Stomach (tissue), 9 donors: ENCODE data around the gene SPTSSB. TPM values are rescaled to one million over a fixed set of nuclear protein-coding genes. Genes with fewer than 3 reads are reported as not detected.
A peak's percentile ranks its signal among the peaks of the same experiment; 100 is the strongest.

Source experiments
- DNase-seq, 2 donors: peaks; one replicate each; pipeline versions ENCODE4 v3.0.0 to v3.0.0-alpha.2; 2013 to 2019
- H3K27ac ChIP-seq, 5 donors: fragments of 200-600 bp in 4 of 5; sonication (generic) in 4 of 5; one replicate each; pipeline ENCODE4 v1.5.1; 2013 to 2019; ENCODE audit warnings: mild to moderate bottlenecking in 1 of 5, moderate library complexity in 1 of 5
- H3K27me3 ChIP-seq, 3 donors: fragments of 200-600 bp; sonication (generic); one replicate each; pipeline ENCODE4 v1.5.1; 2017 to 2019; ENCODE audit warnings: mixed run types in 1 of 3
- H3K36me3 ChIP-seq, 4 donors: fragments of 200-600 bp; sonication (generic); 1 replicate in 3 of 4; 2 replicates in 1 of 4; pipeline ENCODE4 v1.5.1; 2016 to 2019
- H3K4me1 ChIP-seq, 4 donors: fragments of 200-600 bp; sonication (generic); one replicate each; pipeline ENCODE4 v1.5.1; 2016 to 2019
- H3K4me3 ChIP-seq, 4 donors: fragments of 200-600 bp; sonication (generic) in 3 of 4; one replicate each; pipeline ENCODE4 v1.5.1; 2016 to 2019; ENCODE audit warnings: mild to moderate bottlenecking in 1 of 4
- H3K9me3 ChIP-seq, 4 donors: fragments of 200-600 bp; sonication (generic); one replicate each; pipeline ENCODE4 v1.5.1; 2016 to 2019
- CTCF ChIP-seq, 7 experiments: fragments of 450-650 bp in 4 of 7; fragments of 200-600 bp in 3 of 7; sonication (generic) in 3 of 7; IDR thresholded peaks; one replicate each; pipeline ENCODE4 v1.5.1; 2016 to 2019; ENCODE audit warnings: antibody characterized with exemption in 7 of 7, control low read depth in 2 of 7, mild to moderate bottlenecking in 1 of 7
- EP300 ChIP-seq: sonication (generic); formaldehyde crosslinking; IDR thresholded peaks from one replicate; pipeline ENCODE4 v1.6.1; 2017; ENCODE audit warnings: antibody characterized with exemption
- POLR2A ChIP-seq, 4 donors: fragments of 450-650 bp; IDR thresholded peaks; one replicate each; pipeline ENCODE4 v1.6.1; 2016; ENCODE audit warnings: antibody characterized with exemption in 4 of 4, control low read depth in 2 of 4, mild to moderate bottlenecking in 1 of 4, moderate library complexity in 1 of 4
- POLR2AphosphoS5 ChIP-seq, 3 donors: sonication (generic); formaldehyde crosslinking; IDR thresholded peaks; one replicate each; pipeline ENCODE4 v1.6.1; 2016; ENCODE audit warnings: antibody characterized with exemption in 3 of 3
- WGBS, 5 donors: extraction: QIAGEN DNeasy Blood & Tissue Kit in 3 of 5; methylation state at CpG; one replicate each; pipeline versions ENCODE4 v1.1.5 to v1.1.7; 2013 to 2018; 5-methylcytosine and 5-hydroxymethylcytosine counted together
- intact Hi-C: fragments of 100-400 bp; cut with DNase I; formaldehyde crosslinking; loops from one replicate; pipeline ENCODE4 v1.15.1; 2023; ENCODE audit warnings: low total_unique reads
- polyA plus RNA-seq, 3 donors: library from polyadenylated mRNA; stranded (reverse); fragments of 200-250 nt; gene quantifications; one replicate each; pipeline ENCODE4 v1.2.3, GENCODE V29; 2013
- total RNA-seq, 5 donors: library from RNA; depleted of rRNA; stranded (reverse); fragments of >200 nt; gene quantifications; one replicate each; pipeline versions ENCODE4 v1.1.0 to v1.2.3, GENCODE V29; 2014 to 2016
- donor health status: healthy with polysubstance abuse.
- donor health status: Bipolar disorder and iron deficiency.
- donor health status: healthy.

Gene SPTSSB
- total and polyA plus RNA-seq, 8 donors: 0.29 to 86.3 (median 12.1) TPM

GRCh38 chr3:161403251-161403650 lies 31.9 kb upstream of the SPTSSB start:
- Histone ChIP-seq H3K4me3 (no peak overlapping the region), H3K27me3 (no peaks in the 10 kb centered on the region), H3K27ac (no peak overlapping the region), H3K9me3 (peaks cover 0 to 6% (median 0%) of the 10 kb centered on the region in 4 donors), H3K4me1 (peaks cover 11 to 32% (median 16%) of the 10 kb centered on the region in 4 donors), H3K36me3 (no peaks in the 10 kb centered on the region)
- no peak for TF ChIP-seq CTCF (IDR thresholded peaks at IDR 0.05)
- no peak for TF ChIP-seq EP300
- TF ChIP-seq POLR2A (IDR thresholded peaks at IDR 0.05): no peak
- TF ChIP-seq POLR2AphosphoS5 (IDR thresholded peaks at IDR 0.05): no peak
- intact Hi-C loops: no loop called here
- DNase-seq: no peak

- H3K36me3 ChIP-seq: no peaks in the 10 kb centered on the region
- intact Hi-C loops: no loop called here
- 91 to 95% (median 92%) methylated on average over 2 of the region's 2 CpGs for WGBS, 5 donors
- H3K4me1 ChIP-seq: peaks cover 8 to 13% (median 8%) of the 10 kb centered on the region in 4 donors
- H3K27ac ChIP-seq: no peak overlapping the region
- peaks cover 0 to 6% (median 0%) of the 10 kb centered on the region in 4 donors for H3K9me3 ChIP-seq
- H3K27me3 ChIP-seq: no peaks in the 10 kb centered on the region
- no peak overlapping the region for H3K4me3 ChIP-seq
- peak in 1 of 2 donors; percentile 38 for DNase-seq
- TF ChIP-seq EP300 (no peak), POLR2A (IDR thresholded peaks at IDR 0.05) (no peak), POLR2AphosphoS5 (IDR thresholded peaks at IDR 0.05) (no peak), CTCF (IDR thresholded peaks at IDR 0.05) (no peak)
Measured at GRCh38 chr3:161401389-161401788, 30.1 kb upstream of the SPTSSB start.

- no peak overlapping the region for H3K4me3 ChIP-seq
- no peak overlapping the region for H3K27ac ChIP-seq
- H3K4me1 ChIP-seq: peaks cover under 1 to 6% (median 1%) of the 10 kb centered on the region in 4 donors
- H3K27me3 ChIP-seq: no peaks in the 10 kb centered on the region
- intact Hi-C loops: no loop called here
- WGBS, 5 donors: 57 to 70% (median 61%) methylated on average over 4 of the region's 4 CpGs
- H3K36me3 ChIP-seq: no peaks in the 10 kb centered on the region
- no peak for DNase-seq
- TF ChIP-seq POLR2AphosphoS5 (IDR thresholded peaks at IDR 0.05) (no peak), CTCF (IDR thresholded peaks at IDR 0.05) (no peak), POLR2A (IDR thresholded peaks at IDR 0.05) (no peak), EP300 (no peak)
- peaks cover 0 to 6% (median 0%) of the 10 kb centered on the region in 4 donors for H3K9me3 ChIP-seq
Measured at GRCh38 chr3:161400650-161401049, 29.3 kb upstream of the SPTSSB start.

GRCh38 chr3:161395115-161396012 lies 24.0 kb upstream of the SPTSSB start:
- TF ChIP-seq POLR2A (IDR thresholded peaks at IDR 0.05) (no peak), EP300 (no peak), POLR2AphosphoS5 (IDR thresholded peaks at IDR 0.05) (no peak), CTCF (IDR thresholded peaks at IDR 0.05) (no peak)
- WGBS, 5 donors: 67 to 83% (median 77%) methylated on average over 6 of the region's 6 CpGs
- Histone ChIP-seq H3K4me1 (peaks cover 7 to 22% (median 17%) of the 10 kb centered on the region in 4 donors), H3K4me3 (no peak overlapping the region), H3K36me3 (no peaks in the 10 kb centered on the region), H3K9me3 (peaks cover 0 to 6% (median 0%) of the 10 kb centered on the region in 4 donors), H3K27ac (no peak overlapping the region), H3K27me3 (no peaks in the 10 kb centered on the region)
- DNase-seq: peak in 1 of 2 donors; percentile 35
- intact Hi-C loops: no loop called here
